Stimulated activated CD4-positive, alpha-beta T cell treated with anti-CD3 and anti-CD28 coated beads, Interleukin-2, amount 100 ng/mL, for 48 hours (primary cell): Measurements from ENCODE around the gene ATF3.

ENCODE experiments used
- DNase-seq, 2 donors: peaks; one replicate each; pipeline ENCODE4 v3.0.0-alpha.2; 2020

ATF3 gene

GRCh38 chr1:212609701-212610574 lies 1.4 kb downstream of the ATF3 start:
- no peak for DNase-seq

- no peak for DNase-seq
Measured at GRCh38 chr1:212610575-212610967, 2.0 kb downstream of the ATF3 start.

GRCh38 chr1:212611000-212611948 lies 2.7 kb downstream of the ATF3 start:
- no peak for DNase-seq

GRCh38 chr1:212612041-212612961 lies 3.7 kb downstream of the ATF3 start:
- no peak for DNase-seq

GRCh38 chr1:212613440-212614335 lies 5.1 kb downstream of the ATF3 start:
- no peak for DNase-seq

- DNase-seq = no peak
Measured at GRCh38 chr1:212614453-212615200, 6.1 kb downstream of the ATF3 start.

- DNase-seq = no peak
Measured at GRCh38 chr1:212615201-212615470, 6.6 kb downstream of the ATF3 start.

- no peak for DNase-seq
Measured at GRCh38 chr1:212618466-212619210, 10.1 kb downstream of the ATF3 start.

GRCh38 chr1:212620293-212620692 lies 11.7 kb downstream of the ATF3 start:
- DNase-seq = no peak

- DNase-seq = no peak
Measured at GRCh38 chr1:212621043-212621948, 12.7 kb downstream of the ATF3 start.

GRCh38 chr1:212621949-212622305 lies 13.4 kb downstream of the ATF3 start:
- no peak for DNase-seq

- no peak for DNase-seq
Measured at GRCh38 chr1:212622467-212622866, 13.9 kb downstream of the ATF3 start.

- DNase-seq = no peak
Measured at GRCh38 chr1:212622906-212623305, 14.3 kb downstream of the ATF3 start.

- no peak for DNase-seq
Measured at GRCh38 chr1:212623603-212624002, 15.0 kb downstream of the ATF3 start.

GRCh38 chr1:212624976-212625501 lies 16.5 kb downstream of the ATF3 start:
- no peak for DNase-seq

GRCh38 chr1:212625781-212626450 lies 17.4 kb downstream of the ATF3 start:
- DNase-seq = no peak

GRCh38 chr1:212628046-212628445 lies 19.5 kb downstream of the ATF3 start:
- DNase-seq = no peak

GRCh38 chr1:212628813-212629415 lies 20.4 kb downstream of the ATF3 start:
- no peak for DNase-seq
